ENCODE results near the gene KIAA1328. TPM values are rescaled to one million over a fixed set of nuclear protein-coding genes. Genes with fewer than 3 reads are reported as not detected.

Gene KIAA1328
- total and polyA plus RNA-seq, 7 donors, result 2.1 to 18.9 (median 12.5) TPM

DNA sequence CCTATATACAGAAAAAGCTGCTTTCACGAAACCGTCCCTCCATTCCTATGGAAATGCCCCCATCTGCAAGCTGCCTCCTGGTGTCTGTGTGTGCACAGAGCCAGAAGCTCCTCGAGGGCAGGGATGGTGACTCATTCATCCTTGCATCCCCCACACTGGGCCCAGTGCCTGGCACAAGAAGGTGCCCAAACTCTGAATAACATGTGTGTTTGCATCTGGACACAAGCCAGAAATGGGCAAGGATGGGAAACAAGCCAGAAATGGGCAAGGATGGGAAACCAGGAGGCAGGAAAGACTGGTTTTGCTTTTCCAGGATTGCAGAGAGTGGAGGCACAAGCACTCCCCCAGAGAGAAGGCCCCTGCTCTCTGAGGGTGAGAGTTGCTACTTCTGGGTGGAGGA lies 422.8 kb downstream of the KIAA1328 start:
- Histone ChIP-seq H3K4me1 (peaks cover 0 to 14% (median 10%) of the 10 kb centered on the region in 4 donors), H3K27ac (no peak overlapping the region), H3K4me3 (no peak overlapping the region), H3K27me3 (peaks cover 17 to 71% (median 48%) of the 10 kb centered on the region in 3 donors), H3K36me3 (no peaks in the 10 kb centered on the region), H3K9me3 (no peaks in the 10 kb centered on the region)
- TF ChIP-seq, protein P1, sequence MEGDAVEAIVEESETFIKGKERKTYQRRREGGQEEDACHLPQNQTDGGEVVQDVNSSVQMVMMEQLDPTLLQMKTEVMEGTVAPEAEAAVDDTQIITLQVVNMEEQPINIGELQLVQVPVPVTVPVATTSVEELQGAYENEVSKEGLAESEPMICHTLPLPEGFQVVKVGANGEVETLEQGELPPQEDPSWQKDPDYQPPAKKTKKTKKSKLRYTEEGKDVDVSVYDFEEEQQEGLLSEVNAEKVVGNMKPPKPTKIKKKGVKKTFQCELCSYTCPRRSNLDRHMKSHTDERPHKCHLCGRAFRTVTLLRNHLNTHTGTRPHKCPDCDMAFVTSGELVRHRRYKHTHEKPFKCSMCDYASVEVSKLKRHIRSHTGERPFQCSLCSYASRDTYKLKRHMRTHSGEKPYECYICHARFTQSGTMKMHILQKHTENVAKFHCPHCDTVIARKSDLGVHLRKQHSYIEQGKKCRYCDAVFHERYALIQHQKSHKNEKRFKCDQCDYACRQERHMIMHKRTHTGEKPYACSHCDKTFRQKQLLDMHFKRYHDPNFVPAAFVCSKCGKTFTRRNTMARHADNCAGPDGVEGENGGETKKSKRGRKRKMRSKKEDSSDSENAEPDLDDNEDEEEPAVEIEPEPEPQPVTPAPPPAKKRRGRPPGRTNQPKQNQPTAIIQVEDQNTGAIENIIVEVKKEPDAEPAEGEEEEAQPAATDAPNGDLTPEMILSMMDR (IDR thresholded peaks at IDR 0.05), result no peak
- no peak for TF ChIP-seq EP300 (IDR thresholded peaks at IDR 0.05)
- TF ChIP-seq POLR2A (IDR thresholded peaks at IDR 0.05), result no peak
- TF ChIP-seq POLR2AphosphoS5 (IDR thresholded peaks at IDR 0.05), result no peak
- 68 to 78% methylated on average over 3 of the region's 3 CpGs for WGBS, 2 donors
- DNase-seq, result no peak
- intact Hi-C loops (cut with DNase I), result no loop called here

DNA sequence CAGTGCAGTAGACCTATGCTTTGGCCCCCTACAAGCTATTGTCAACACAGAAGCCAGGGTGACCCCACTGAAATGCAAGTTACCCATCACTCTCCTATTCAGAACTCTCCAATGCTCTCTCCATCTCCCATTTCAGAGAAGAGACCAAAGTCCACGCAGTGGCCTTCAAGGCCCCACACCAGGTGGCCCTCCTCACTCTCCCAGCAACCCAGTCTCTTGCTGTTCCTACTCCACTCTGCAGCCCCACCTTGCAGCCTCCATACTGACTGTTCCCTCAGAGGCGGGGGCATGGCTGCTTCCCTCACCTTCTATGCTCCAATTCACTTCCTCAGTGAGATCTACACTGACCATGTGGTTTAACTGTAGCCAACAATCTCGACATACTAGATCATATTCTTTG lies 423.4 kb downstream of the KIAA1328 start:
- 73 to 80% methylated on average over 3 of the region's 3 CpGs for WGBS, 2 donors
- H3K27me3 ChIP-seq, result peaks cover 17 to 78% (median 48%) of the 10 kb centered on the region in 3 donors
- TF ChIP-seq POLR2A (IDR thresholded peaks at IDR 0.05) (no peak), POLR2AphosphoS5 (IDR thresholded peaks at IDR 0.05) (no peak), EP300 (IDR thresholded peaks at IDR 0.05) (no peak)
- TF ChIP-seq, protein P1 (IDR thresholded peaks at IDR 0.05), result no peak

DNA sequence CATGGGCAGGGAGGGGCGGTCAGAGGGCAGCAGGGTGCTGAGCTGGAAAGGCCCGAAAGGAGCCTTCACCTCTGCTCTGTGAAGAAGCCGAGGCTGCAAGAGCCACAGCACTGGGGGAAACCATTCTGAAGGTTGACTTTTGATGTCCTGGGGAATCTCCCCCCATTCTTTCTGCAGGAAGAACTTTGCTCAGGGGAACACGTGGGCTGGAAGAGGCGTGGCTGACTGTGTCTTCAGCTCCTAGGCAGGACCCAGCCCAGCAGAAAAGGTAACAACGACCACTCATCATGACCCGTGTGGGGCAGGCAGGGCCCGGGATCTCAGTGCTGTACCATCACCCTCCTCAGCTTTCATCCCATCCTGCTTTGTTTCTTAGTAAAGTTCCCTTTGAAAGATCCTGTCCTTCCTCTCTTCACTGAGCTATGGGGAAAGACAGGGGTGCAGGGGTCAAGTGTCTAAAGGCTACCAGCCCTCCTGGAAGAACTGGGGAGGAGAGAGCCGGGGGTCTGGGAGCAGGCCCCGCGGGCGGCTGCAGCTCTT lies 424.0 kb downstream of the KIAA1328 start:
- H3K27ac ChIP-seq, result no peak overlapping the region
- no peaks in the 10 kb centered on the region for H3K36me3 ChIP-seq
- intact Hi-C loops (cut with DNase I), result no loop called here
- peaks cover 17 to 79% (median 48%) of the 10 kb centered on the region in 3 donors for H3K27me3 ChIP-seq
- 60 to 61% methylated on average over 12 of the region's 12 CpGs for WGBS, 2 donors
- H3K4me1 ChIP-seq, result peaks cover 0 to 14% (median 10%) of the 10 kb centered on the region in 4 donors
- no peaks in the 10 kb centered on the region for H3K9me3 ChIP-seq
- no peak for DNase-seq
- TF ChIP-seq EP300 (IDR thresholded peaks at IDR 0.05) (no peak), POLR2AphosphoS5 (IDR thresholded peaks at IDR 0.05) (no peak), POLR2A (IDR thresholded peaks at IDR 0.05) (no peak)
- TF ChIP-seq, protein P1 (IDR thresholded peaks at IDR 0.05), result no peak
- H3K4me3 ChIP-seq, result no peak overlapping the region

More for the DNA sequence above, 423.4 kb downstream of the KIAA1328 start:
- no peak for DNase-seq
- H3K4me1 ChIP-seq, result peaks cover 0 to 14% (median 10%) of the 10 kb centered on the region in 4 donors
- intact Hi-C loops (cut with DNase I), result no loop called here
- H3K36me3 ChIP-seq, result no peaks in the 10 kb centered on the region
- no peaks in the 10 kb centered on the region for H3K9me3 ChIP-seq
- no peak overlapping the region for H3K4me3 ChIP-seq
- H3K27ac ChIP-seq, result no peak overlapping the region

DNA sequence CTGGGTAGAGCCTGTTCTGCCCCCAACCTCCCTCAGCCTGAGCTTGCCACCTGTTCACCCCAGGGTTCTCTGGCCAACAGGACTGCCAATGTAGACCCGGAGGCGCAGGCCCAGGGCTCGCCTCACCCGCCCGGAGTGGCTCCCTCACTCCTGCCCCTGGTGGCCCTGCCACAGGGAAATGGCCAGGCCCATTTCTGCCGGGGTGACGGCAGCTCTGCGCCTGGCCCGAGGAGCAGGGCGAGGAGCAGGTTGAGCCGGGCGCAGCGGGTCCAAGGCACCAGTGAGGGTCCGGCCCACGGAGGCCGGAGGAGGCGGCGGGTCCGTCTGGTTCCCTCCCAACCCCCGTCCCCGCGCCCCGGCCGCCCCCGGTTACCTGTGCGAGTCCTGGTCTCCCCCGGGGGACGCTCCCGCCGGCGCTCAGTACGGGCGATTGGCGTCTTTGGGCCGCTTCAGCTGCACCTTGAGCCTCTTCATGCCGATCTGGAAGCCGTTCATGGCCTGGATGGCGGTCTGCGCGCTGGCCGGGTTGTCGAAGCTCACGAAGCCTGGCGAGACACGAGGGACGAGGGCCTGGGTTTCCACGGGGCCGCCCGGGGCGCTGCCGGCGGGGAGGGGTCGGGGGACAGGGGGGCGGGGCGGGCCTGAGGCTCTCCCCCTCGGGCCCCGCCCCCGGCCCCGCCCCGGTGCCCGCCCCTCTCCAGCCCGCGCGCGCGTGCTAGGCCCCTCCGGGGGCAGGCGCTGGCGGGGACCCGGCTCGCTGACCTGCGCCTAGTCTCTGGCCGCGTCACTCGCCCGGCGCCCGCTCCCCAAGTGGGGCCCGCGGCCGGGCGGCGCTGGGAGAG lies 424.7 kb downstream of the KIAA1328 start:
- no peak for DNase-seq
- intact Hi-C loops (cut with DNase I), result no loop called here
- Histone ChIP-seq H3K9me3 (no peaks in the 10 kb centered on the region), H3K4me1 (peaks cover 0 to 14% (median 10%) of the 10 kb centered on the region in 4 donors), H3K36me3 (no peaks in the 10 kb centered on the region), H3K27me3 (peaks cover 17 to 85% (median 54%) of the 10 kb centered on the region in 3 donors), H3K4me3 (peak overlapping the region in 3 of 4 donors; percentile 29 to 46 (median 44)), H3K27ac (no peak overlapping the region)
- WGBS, 2 donors, result 5 to 12% methylated on average over 83 of the region's 83 CpGs
- TF ChIP-seq, protein P1 (IDR thresholded peaks at IDR 0.05), result no peak
- no peak for TF ChIP-seq POLR2AphosphoS5 (IDR thresholded peaks at IDR 0.05)
- TF ChIP-seq EP300 (IDR thresholded peaks at IDR 0.05), result no peak
- TF ChIP-seq POLR2A (IDR thresholded peaks at IDR 0.05), result no peak
